WTC11 (cell line): ENCODE data around the gene PCDHA9.

Experiments used
- TEAD4 ChIP-seq: sonication (generic); formaldehyde crosslinking; IDR thresholded peaks from 2 replicates; pipeline ENCODE4 v1.8.0; 2022; ENCODE audit warnings: mild to moderate bottlenecking, missing genetic modification reagents
- ZNF138 ChIP-seq: sonication (generic); formaldehyde crosslinking; conservative IDR thresholded peaks from 2 replicates; pipeline ENCODE4 v1.8.1; 2022; ENCODE audit warnings: mild to moderate bottlenecking, moderate library complexity, missing genetic modification reagents
- TF ChIP-seq, protein P1 (sequence below): sonication (generic); formaldehyde crosslinking; IDR thresholded peaks from 2 replicates; pipeline ENCODE4 v1.8.0; 2022; ENCODE audit warnings: mild to moderate bottlenecking, missing genetic modification reagents

GRCh38 chr5:140802781-140803271 lies 45.4 kb upstream of the PCDHA9 start:
- TF ChIP-seq, protein P1, sequence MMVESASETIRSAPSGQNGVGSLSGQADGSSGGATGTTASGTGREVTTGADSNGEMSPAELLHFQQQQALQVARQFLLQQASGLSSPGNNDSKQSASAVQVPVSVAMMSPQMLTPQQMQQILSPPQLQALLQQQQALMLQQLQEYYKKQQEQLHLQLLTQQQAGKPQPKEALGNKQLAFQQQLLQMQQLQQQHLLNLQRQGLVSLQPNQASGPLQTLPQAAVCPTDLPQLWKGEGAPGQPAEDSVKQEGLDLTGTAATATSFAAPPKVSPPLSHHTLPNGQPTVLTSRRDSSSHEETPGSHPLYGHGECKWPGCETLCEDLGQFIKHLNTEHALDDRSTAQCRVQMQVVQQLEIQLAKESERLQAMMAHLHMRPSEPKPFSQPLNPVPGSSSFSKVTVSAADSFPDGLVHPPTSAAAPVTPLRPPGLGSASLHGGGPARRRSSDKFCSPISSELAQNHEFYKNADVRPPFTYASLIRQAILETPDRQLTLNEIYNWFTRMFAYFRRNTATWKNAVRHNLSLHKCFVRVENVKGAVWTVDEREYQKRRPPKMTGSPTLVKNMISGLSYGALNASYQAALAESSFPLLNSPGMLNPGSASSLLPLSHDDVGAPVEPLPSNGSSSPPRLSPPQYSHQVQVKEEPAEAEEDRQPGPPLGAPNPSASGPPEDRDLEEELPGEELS (CRISPR knock-in tag), result no peak
- TF ChIP-seq TEAD4 (CRISPR knock-in tag), result no peak
- no peak for TF ChIP-seq ZNF138 (CRISPR knock-in tag)
